SK-N-SH treated with all-trans-retinoic acid at 6 μM for 48 hours (cell line): Measurements from ENCODE around the gene TOM1L2.

Experiments
- CSDC2 ChIP-seq: fragments of 250-450 bp; sonication (Bioruptor Pico); IDR thresholded peaks from 2 replicates; pipeline ENCODE4 v1.5.0; 2020; ENCODE audit warnings: mild to moderate bottlenecking, moderate library complexity
- GLIS3 ChIP-seq: fragments of 250-450 bp; sonication (Bioruptor Pico); IDR thresholded peaks from 2 replicates; pipeline ENCODE4 v1.5.0; 2020; ENCODE audit warnings: mild to moderate bottlenecking, moderate library complexity
- PPARA ChIP-seq: fragments of 250-450 bp; sonication (Bioruptor Pico); IDR thresholded peaks from 2 replicates; pipeline ENCODE4 v1.5.0; 2020; ENCODE audit warnings: mild to moderate bottlenecking, borderline replicate concordance
- TSHZ2 ChIP-seq: fragments of 250-450 bp; sonication (Bioruptor Pico); IDR thresholded peaks from 2 replicates; pipeline ENCODE4 v1.5.0; 2020; ENCODE audit warnings: mild to moderate bottlenecking, moderate library complexity

- no peak for TF ChIP-seq PPARA (CRISPR knock-in tag)
- TF ChIP-seq CSDC2 (CRISPR knock-in tag) = no peak
- TF ChIP-seq TSHZ2 (CRISPR knock-in tag) = no peak
- no peak for TF ChIP-seq GLIS3 (CRISPR knock-in tag)
These were observed 63.1 kb downstream of the TOM1L2 start for GRCh38 chr17:17909078-17909477.
